H1 (cell line): ENCODE measurements around the gene ZC3H18. TPM values are rescaled to one million over a fixed set of nuclear protein-coding genes. Genes with fewer than 3 reads are reported as not detected.

ENCODE experiments used
- POLR2A ChIP-seq, 2 experiments: IDR thresholded peaks; 1 replicate in 1 of 2; 2 replicates in 1 of 2; pipeline ENCODE4 v1.6.1; 2011; ENCODE audit warnings: low read depth in 2 of 2, low read length in 2 of 2, mild to moderate bottlenecking in 2 of 2; ENCODE audit errors: control extremely low read depth in 1 of 2
- TAF1 ChIP-seq: IDR thresholded peaks from 2 replicates; pipeline ENCODE4 v1.6.1; 2011; ENCODE audit warnings: mild to moderate bottlenecking, low read depth, low read length
- polyA plus RNA-seq, 7 experiments: library from polyadenylated mRNA; depleted of rRNA in 3 of 7; stranded (reverse) in 5 of 7; unstranded in 2 of 7; fragments of >200 nt in 5 of 7; fragments of 200-250 nt in 2 of 7; gene quantifications; 1 replicate in 5 of 7; 2 replicates in 1 of 7; 4 replicates in 1 of 7; pipeline versions ENCODE4 v1.2.1 to v1.2.3, GENCODE V29; 2011 to 2013; ENCODE audit warnings: missing spikeins in 2 of 7, mixed read lengths in 2 of 7
- total RNA-seq: library from RNA; stranded (reverse); fragmentation: NEBNext Ultra II Directional; extraction: Animal tissue kit (Norgen Biotek cat#: 25700); gene quantifications from 2 replicates; pipeline ENCODE4 v1.2.1, GENCODE V29; 2021

The ZC3H18 gene
- total and polyA plus RNA-seq, 2 of the 8 experiments (the other 6 are each of a cell fraction or from before 2014, with no cell fraction given), result 12.1 to 73.2 TPM

DNA sequence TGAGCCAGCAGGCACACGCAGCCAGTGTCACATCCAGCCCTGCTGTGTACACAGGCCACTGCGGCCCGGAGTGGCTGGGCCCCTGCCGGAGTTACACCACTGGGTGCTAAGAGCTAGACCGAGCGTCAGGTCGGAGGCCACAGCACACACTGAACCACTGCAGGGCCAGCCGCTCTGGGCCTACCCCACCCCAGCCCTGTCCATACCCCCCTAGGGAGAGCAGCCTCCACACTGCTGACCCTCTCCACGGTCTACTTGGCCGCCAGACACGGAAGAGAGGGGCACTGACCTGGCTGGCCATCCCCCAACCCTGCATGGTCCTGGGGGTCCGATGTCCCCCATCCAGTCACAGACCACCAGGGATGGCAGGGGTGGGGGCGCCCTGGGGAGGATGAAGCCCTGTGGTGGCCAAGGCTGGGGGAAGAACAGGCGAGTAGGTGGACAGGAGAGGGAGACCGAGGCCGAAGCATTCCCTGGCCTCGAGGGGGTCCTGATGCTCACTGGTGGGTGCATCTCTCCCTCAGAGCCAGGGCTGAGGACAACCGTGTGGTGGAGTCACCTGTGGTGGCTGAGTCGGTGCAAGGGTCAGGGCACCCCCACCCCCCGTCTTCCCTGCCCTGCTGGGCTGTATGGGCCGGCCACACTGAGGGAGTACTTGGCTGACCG is 34.9 kb upstream of the ZC3H18 start (continued):
- no peak for TF ChIP-seq TAF1
- TF ChIP-seq POLR2A (IDR thresholded peaks at IDR 0.05; ENCODE audit: control extremely low read depth in 1 of 2, low read depth in 2 of 2, low read length in 2 of 2), result no peak
